Fibroblast of skin of right quadriceps (primary cell): ENCODE measurements around the gene SULT1A2.
"Not testable (repeated sequence)": the region's sequence is repeated elsewhere in the genome, so short reads cannot be mapped to it uniquely, and the experiment has no call there.

Source experiments
- DNase-seq: peaks from one replicate; pipeline ENCODE4 v3.0.0-alpha.2; 2013

The SULT1A2 gene

DNA sequence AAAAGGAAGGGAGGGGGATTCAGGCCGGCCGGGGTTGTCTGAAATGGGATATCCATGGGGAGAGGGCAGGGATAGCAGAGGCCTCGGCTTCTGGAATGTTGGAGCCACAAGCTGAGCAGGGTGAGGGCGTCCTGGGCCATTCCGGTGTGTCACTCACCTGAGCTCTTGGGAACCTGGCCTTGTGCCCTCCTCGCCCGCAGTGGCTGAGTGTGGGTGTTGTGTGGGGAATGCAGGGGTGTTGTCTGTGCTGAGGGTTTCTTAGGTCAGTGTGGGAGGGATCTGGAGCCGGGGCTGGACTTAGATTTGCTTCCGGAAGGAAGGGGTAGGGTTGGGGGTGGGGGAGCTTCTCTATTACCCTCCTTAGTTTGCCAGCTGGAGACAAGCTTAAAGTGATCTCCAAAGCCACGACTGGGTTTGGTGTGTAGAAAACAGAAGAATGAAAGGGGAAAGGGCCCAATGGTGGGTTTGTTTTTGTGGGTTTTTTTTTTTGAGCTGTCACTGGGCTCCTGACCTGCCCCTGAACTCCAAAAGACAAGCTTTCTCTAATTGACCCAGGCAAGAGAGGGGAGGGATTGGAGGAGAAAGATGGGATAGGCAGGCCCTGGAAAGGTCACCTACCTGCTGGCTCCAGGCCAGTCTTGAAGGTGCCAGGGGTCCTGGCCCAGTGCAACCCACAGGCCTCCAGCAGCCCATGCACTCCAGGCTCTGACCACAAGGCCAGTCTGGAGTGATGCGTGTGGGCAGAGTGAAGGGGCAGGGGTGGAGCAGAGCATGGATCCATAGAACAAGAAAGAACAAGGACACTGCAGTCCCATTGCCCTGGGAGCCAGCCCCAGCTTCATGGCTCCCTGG, at the start of gene SULT1A2:
TSS of gene SULT1A2 (minus strand) at position 211 of the 852 bp plus-strand sequence. CDS start 1,120 bp downstream, outside the sequence.
- DNase-seq = no peak

DNA sequence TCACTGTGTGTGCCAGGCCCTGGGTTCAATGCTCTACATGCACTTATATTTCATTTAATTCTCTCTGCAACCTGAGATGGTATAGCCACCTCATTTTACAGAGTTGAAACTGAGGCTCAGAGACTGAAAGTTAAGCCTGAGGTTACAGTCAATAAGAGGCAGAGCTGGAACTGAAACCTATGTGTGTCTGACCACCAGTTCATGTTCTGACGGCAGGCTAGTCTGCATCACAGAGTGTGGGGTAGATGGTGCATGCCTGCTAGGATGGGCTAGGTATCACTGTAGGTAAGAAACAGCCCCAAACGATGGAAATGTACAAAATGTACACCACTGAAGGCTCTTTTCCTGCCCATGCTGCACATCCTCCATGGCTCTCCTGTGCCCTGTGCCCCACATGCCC, 43.1 kb upstream of the SULT1A2 start:
- DNase-seq = not testable (repeated sequence)

DNA sequence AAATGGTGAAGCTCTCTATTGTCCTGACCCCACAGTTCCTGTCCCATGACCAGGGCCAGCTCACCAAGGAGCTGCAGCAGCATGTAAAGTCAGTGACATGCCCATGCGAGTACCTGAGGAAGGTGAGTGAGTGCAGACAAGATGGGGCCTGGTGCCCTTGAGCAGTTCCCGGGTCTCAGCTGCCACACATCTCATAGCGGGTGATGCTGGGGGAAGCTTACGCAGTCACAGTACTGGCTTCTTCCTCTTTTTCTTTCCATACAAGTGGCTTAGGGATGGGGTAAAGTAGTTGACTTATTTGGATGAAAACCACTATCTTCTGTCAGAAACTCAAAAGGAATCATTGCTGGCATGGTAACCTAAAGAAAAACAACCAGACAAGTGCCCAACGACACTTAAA, 41.5 kb upstream of the SULT1A2 start:
- DNase-seq = not testable (repeated sequence)

DNA sequence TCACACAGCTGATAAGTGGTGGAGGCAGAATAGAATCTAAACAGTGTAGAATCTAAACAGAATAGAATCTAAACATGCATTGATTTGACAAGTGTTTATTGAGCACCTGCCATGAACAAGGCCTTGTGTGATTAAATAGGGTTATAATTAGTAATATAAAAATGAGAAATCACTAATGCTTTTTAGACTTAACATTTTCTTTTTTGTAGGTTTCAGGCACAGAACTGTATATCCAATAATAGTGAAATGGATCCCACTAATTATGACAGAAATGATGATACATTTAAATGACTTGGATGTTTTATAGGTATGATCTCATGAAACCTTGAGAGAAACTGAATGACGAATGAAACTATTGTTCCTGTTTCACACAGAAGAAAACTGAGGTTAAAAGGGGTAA, 40.9 kb upstream of the SULT1A2 start, which contains the start of gene NPIPB8:
TSS of gene NPIPB8 (plus strand) at position 301 of the 400 bp plus-strand sequence. CDS start 296 bp downstream, outside the sequence.
- not testable (repeated sequence) for DNase-seq

DNA sequence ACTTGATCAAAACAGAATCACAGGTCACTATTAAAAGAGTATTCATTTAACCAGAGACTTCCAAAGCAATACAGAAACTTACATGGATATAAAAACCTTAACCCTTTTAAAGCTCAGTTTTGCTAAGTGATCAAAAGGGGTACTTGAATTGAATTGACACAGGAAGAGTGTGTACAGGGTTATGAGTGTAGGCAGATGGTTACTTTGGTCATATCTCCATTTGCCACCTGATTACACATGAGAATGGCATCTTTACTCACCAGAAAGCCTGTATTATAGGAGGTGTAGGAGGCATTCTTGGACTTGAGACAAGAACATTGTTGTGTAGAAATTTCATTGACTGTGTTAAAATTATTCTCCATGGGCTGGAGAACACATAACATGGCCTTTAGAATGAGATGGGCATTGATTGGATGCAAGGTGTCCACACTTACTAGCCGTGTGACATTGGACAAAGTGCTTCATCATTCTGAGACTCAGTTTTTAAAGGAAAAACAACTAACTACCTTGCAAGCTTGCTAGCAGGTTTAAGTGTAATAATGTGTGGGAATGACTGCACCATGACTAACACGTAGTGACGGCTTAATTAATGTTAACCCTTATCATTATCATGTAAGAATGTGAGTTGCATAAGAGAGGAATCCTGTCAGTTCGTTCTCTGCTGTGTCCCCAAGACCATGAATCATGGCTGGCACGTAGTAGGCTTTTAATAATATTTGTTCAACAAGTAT, 39.4 kb upstream of the SULT1A2 start:
- DNase-seq = peak; percentile 51

DNA sequence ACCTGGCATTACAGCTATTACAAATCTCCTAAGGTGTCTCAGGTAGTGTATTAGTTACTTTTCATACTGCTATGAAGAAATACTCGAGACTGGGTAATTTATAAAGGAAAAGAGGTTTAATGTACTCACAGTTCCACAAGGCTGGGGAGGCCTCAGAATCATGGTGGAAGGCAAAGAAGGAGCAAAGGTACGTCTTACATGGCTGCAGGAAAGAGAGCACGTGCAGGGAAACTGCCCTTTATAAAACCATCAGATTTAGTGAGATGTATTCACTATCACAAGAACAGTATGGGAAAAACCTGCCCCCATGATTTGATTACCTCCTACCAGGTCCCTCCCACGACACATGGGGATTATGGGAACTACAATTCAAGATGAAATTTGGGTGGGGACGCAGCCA, 34.1 kb upstream of the SULT1A2 start:
- DNase-seq = not testable (repeated sequence)

DNA sequence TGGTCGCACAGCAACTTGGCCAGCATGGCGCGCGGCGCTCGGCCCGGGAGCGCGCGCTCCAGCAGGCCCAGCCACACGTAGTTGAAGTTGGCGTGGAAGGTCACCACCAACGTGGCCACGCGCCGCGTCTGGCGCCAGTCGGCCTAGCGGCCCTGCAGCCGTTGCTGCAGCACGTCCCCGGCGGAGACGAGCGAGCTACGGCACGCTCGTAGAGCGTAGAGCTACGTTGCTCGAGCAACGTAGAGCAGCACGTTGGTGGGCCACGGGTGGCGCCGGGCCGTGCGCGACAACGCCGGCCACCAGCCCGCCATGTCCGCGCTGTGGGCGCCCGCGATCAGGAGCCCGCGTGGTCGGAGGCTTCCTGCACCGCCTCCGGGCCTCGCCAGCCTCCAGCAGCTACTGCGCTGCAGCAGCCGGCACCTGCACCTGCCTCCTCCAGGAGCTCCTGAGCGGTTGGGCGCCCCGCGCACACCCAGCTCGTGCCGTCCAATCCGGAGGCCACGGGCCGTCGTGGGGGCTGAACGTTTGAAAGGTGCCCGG, 26.4 kb upstream of the SULT1A2 start:
- DNase-seq = no peak

DNA sequence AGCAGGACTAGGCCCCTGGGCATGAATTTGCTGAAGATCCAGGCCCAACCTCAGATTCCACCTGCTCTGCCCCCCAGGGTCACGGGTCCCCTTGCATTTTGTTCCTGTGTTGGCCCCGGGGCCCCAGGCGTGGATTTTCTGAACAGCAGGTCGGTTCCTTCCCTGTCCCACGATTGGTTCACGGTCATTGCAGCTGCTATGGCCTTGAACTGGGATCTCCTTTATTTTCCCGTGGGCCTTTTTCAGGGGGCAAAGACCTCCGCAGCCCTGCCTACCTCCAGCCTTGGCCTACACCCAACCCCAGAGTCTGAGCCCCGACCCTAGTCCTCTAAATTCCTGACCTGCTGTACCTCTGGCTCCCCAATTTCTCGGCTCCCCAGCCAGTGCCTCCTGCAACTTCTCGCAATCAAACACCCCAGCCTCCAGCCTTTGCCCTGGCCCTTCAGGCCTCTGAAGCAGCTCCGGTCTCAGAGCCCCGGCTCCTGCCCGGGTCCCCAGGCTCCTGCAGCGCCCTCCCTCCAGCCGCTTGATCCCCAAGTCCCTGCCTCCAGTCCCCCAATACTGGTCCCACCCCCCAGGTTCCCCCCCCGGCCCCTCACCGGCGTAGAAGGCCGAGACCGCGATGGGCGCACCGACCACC, 25.8 kb upstream of the SULT1A2 start:
- DNase-seq = not testable (repeated sequence)

DNA sequence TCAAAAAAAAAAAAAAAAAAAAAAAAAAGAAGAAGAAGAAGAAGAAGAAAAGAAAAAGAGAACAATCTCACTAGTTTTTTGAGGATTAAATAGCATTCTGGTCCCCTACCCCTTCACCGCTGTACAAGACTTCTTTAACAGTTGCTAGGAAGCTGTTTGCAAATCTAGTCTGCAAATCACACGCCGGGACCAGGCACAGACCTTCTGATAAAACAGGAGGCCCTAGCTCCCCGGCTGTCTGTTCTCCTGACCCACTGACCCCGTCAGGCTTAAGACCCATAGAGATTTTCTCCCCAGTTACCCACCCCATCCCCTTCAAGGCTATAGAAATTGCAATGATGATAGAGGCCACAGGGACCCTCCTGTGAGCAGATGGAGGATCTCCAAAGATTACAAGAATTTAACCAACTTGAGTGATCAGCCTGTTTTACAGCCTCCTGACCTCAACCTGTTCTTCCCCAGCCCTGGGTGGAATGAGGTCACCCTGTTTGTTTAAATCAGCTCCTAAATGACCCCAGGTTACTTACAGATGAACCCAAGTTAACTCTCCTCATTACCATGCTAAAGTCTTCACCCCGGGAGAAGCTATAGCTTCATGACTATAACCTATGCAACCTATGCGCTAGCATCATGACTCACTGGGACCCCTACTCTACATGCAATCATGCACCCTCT, 24.8 kb upstream of the SULT1A2 start:
- DNase-seq = no peak

DNA sequence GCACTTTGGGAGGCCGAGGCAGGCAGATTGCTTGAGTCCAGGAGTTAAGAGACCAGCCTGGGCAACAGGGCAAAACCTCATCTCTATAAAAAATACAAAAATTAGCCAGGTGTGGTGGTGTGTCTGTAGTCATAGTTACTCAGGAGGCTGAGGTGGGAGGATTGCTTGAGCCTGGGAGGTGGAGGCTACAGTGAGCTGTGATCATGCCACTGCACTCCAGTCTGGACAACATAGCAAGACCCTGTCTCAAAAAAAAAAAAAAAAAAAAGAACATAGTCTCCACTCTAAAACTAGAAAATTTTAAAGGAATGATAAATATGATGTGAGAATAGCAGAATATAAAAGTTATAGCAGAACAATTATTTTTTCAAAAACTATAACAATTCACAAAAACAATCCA, 23.5 kb upstream of the SULT1A2 start:
- not testable (repeated sequence) for DNase-seq

DNA sequence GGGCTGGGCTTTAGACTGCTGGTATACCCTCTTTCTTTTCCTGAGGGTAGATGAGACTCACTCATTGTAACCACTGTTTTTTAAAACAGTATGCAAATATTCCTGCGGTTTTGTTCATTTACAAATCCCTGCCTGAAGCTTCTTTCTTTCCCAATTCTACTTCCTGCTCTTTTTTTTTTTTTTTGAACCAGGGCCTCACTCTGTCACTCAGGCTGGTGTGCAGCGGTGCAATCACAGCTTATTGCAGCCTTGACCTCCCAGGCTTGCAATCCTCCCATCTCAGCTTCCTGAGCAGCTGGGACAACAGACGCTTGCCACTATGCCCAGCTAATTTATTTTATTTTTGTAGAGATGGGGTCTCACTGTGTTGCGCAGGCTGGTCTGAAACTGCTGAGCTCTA, 21.0 kb upstream of the SULT1A2 start:
- DNase-seq = no peak

DNA sequence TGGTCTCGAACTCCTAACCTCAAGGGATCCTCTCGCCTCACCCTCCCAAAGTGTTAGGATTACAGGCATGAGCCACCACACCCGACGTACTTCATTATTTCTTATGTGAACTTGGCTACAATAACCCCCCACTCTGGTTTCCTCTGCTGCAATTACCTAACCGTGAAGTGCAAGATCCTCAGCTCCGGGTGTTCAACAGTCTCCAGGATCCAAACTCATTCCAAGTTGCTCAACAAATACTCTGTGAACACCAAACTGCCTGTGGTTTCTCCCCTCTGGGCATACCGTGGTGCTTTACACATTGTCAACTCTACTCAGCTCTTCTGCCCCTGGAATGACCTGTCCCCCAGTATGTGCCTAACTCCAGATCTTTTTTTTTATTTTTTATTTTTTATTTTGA, 19.8 kb upstream of the SULT1A2 start:
- no peak for DNase-seq

DNA sequence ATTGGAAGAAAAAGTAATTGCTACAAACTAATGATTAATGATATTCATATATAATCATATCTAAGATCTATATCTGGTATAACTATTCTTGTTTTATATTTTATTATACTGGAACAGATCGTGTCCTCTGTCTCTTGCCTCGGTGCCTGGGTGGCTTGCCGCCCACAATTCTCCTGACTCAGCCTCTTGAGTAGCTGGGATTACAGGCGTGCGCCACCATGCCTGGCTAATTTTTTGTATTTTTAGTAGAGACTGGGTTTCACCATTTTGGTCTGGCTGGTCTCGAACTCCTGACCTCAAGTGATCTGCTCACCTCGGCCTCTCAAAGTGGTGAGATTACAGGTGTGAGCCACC, 19.4 kb upstream of the SULT1A2 start:
- not testable (repeated sequence) for DNase-seq

DNA sequence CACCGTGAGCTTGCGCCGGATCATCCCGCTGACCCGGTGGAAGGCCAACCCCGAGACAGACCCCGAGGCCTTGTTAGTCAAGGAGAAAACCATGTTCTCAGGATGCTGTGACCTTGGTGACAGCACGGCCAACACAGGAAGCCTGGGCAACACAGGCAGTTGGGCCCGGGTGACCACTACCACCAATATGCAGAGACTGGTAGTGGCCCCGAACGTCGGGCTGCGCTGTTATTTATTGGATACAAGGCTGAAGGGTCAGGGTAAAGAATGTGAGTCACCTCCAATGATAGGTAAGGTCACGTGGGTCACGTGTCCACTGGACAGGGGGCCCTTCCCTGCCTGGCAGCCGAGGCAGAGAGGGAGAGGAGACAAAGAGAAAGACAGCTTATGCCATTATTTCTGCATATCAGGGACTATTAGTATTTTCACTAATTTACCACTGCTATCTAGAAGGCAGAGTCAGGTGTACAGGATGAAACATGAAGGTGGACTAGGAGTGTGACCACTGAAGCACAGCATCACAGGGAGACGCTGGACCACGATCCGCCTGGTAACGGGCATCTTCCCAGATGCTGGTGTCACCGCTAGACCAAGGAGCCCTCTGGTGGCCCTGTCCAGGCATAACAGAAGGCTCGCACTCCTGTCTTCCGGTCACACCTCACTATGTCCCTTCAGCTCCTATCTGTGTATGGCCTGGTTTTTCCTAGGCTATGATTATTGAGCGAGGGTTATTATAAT, 18.8 kb upstream of the SULT1A2 start:
- peak; percentile 11 for DNase-seq

DNA sequence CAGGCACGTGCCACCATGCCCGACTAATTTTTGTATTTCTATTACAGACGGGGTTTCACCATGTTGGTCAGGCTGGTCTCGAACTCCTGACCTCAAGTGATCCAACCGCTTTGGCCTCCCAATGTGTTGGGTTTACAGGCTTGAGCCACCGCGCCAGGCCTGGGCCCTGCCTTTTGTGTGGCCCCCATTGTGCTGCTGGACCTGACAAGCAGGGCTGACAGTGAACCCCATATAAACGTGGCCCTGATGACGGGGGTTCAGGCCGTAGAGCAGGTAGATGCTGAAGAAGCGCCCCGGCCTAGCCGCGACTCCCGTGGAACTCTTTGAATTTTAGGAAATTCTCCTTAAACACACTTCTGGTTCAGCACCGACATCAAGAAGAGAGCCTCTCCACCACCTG, 17.7 kb upstream of the SULT1A2 start:
- not testable (repeated sequence) for DNase-seq

DNA sequence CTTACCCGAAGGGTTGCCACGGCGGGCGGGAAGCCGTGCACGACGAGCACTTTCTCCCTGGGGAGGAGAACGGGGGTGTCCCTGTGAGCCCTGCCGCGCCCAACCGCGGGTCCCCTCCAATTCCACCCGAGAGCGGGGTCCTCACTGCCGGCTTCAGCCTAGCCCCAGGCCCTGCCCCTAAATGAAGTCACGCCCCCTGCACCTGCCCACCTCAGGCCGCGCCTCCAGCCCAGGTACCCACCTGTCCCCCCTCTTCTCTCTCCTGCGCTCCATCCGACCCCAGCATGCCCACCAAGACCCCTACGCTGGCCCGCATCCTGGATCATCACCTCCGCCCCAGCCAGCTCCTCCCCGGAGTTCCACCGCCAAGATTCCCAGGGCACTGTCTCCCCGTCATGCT, 17.1 kb upstream of the SULT1A2 start:
- not testable (repeated sequence) for DNase-seq

DNA sequence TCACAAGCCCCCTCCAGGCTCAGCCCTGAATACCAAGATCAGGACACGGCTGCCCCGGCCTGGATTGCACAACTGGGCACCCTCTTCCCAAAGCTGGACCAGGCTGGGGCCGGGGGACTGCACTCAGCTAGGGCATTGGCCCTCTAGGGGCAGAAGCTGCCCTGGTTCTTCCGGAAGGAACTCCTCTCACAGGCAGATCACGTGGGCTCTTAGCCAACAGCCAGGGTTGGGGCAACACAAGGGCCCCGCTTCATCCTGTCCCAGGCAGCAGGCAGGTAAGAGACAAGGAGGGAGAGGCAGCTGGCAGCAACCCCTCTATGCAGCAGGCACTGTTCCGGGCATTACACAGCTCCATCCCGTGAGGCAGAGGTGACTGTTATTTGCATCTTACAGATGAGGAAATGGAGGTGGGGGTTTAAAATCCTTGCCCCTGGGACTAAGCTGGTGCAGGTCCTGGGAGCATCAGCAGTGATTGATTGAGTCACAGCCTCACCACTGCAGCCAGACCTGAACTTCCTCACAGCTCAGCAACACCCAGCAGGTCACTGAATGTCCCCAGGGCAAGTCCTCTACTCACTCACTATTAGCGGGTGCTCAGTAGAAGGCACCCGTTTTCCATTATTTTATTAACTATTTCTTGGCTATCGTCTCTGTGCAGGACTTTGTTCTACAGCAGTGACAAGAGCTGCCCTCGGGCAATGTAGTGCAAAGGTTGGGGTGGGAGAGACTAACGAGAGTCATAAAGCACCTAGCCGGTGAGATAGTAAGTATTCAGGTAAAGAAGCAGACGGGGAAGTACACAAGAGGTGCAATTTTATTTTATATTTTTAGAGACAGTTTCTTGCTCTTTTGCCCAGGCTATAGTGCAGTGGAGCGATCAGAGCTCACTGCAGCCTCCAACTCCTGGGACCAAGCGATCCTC, 15.8 kb upstream of the SULT1A2 start:
- DNase-seq = not testable (repeated sequence)

DNA sequence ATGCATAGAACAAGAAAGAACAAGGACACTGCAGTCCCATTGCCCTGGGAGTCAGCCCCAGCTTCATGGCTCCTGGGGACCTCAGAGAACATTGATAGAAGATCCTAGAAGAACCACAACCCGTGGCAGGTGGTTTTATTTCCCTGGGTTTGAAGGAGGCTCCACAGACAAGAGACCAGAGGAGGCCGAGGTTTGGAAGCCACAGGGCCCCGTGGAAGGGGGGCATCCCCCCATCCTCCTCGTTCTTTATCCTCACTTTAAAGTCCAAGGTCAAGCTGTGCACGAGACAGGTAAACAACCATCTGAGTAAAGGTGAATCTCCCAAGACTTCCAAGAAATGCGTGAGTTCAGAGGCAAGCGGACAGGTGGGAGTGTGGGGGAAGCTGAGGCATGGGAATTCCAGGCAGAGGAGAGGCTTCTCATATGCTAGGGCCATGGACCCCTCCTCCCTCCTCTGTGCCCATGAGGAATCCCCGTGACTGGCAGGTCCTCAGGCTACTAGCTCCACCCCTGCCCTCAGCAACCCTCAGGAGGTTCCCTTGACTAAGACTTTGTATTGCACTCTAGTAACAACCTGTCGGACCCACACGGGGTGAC, 13.8 kb upstream of the SULT1A2 start:
- DNase-seq = no peak

DNA sequence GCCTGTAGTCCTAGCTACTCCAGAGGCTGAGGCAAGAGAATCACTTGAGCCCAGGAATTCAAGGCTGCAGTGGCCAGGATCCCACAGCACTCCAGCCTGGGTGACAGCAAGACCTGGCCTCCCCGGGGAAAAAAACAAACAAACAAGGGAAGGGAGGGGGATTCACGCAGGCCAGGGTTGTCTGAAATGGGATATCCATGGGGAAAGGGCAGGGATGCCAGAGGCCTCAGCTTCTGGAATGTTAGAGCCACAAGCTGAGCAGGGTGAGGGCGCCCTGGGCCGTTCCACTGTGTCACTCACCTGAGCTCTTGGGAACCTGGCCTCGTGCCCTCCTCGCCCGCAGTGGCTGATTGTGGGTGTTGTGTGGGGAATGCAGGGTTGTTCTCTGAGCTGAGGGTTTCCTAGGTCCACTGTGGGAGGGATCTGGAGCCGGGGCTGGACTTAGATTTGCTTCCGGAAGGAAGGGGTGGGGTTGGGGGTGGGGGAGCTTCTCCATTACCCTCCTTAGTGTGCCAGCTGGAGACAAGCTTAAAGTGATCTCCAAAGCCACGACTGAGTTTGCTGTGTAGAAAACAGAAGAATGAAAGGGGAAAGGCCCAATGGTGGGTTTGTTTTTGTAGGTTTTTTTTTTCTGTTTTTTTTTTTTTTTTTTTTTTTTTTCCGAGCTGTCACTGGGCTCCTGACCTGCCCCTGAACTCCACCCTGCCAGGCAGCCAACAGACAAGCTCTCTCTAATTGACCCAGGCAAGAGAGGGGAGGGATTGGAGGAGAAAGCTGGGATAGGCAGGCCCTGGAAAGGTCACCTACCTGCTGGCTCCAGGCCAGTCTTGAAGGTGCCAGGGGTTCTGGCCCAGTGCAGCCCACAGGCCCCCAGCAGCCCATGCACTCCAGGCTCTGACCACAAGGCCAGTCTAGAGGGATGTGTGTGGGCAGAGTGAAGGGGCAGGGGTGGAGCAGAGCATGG, 13.1 kb upstream of the SULT1A2 start, which contains the start of gene SULT1A1:
TSS of gene SULT1A1 (minus strand) at position 414 of the 964 bp plus-strand sequence. CDS start 1,189 bp downstream, outside the sequence.
- no peak for DNase-seq
